SK-N-SH (cell line): ENCODE data around the gene MAPK4.

Experiments
- CHD2 ChIP-seq: fragments of 150-350 bp; IDR thresholded peaks from 2 replicates; pipeline ENCODE4 v1.6.1; 2018; ENCODE audit warnings: low read length; ENCODE audit not compliant: partially characterized antibody
- CTCF ChIP-seq: fragments of 200-600 bp; sonication (generic); IDR thresholded peaks from 2 replicates; pipeline ENCODE4 v1.6.1; 2017; ENCODE audit warnings: antibody characterized with exemption, mild to moderate bottlenecking, moderate library complexity
- ELF1 ChIP-seq: IDR thresholded peaks from 2 replicates; pipeline ENCODE4 v1.4.0; 2012
- EP300 ChIP-seq, 2 experiments: IDR thresholded peaks; 2 replicates each; pipeline versions ENCODE4 v1.4.0 to v1.6.1; 2012; ENCODE audit warnings: borderline replicate concordance in 1 of 2, low read depth in 1 of 2, low read length in 1 of 2
- FOXJ3 ChIP-seq: sonication (generic); formaldehyde crosslinking; IDR thresholded peaks from 2 replicates; pipeline ENCODE4 v1.5.1; 2020; ENCODE audit warnings: mild to moderate bottlenecking, missing genetic modification reagents
- GABPA ChIP-seq: IDR thresholded peaks from 2 replicates; pipeline ENCODE4 v1.4.0; 2012; ENCODE audit warnings: low read depth, mild to moderate bottlenecking
- JUND ChIP-seq: IDR thresholded peaks from 2 replicates; pipeline ENCODE4 v1.4.0; 2012
- RXRA ChIP-seq: IDR thresholded peaks from 2 replicates; pipeline ENCODE4 v1.4.0; 2012; ENCODE audit warnings: low read depth, mild to moderate bottlenecking, borderline replicate concordance
- TAF1 ChIP-seq: IDR thresholded peaks from 2 replicates; pipeline ENCODE4 v1.6.1; 2012; ENCODE audit warnings: low read depth, mild to moderate bottlenecking, low read length, moderate library complexity, borderline replicate concordance
- TF ChIP-seq, protein P1 (sequence below): IDR thresholded peaks from 2 replicates; pipeline ENCODE4 v1.4.0; 2012; ENCODE audit warnings: low read depth

DNA sequence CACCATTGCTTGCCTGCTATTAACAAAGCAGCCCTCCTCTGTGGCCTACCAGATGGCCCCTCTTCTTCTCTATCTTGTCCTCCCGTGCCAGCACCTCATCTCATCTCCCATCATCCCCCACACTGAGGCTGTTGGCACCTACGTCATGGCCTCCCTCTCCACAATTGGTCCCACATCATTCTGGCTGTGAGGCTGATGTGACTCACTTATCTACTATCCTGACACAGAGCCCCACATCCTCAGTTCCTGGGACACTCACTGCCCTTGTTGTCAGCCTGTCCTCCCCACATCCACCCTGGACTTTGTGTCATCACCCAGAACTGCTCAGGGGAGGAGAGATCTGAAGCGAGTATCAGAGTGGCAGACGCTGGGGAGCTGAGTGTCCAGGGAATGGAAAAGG, 157.0 kb downstream of the MAPK4 start:
- TF ChIP-seq, protein P1, sequence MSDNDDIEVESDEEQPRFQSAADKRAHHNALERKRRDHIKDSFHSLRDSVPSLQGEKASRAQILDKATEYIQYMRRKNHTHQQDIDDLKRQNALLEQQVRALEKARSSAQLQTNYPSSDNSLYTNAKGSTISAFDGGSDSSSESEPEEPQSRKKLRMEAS, result no peak
- TF ChIP-seq CTCF (no peak), CHD2 (no peak), FOXJ3 (CRISPR knock-in tag) (no peak), GABPA (no peak), EP300 (IDR thresholded peaks at IDR 0.05; ENCODE audit: borderline replicate concordance in 1 of 2, low read depth in 1 of 2, low read length in 1 of 2) (no peak), RXRA (no peak), JUND (no peak), TAF1 (no peak), ELF1 (no peak)
